Gastroesophageal sphincter (tissue), 3 donors: ENCODE measurements around the gene SLC16A12.

Experiments used
- CTCF ChIP-seq, 4 experiments: fragments of 200-600 bp in 2 of 4; fragments of 450-650 bp in 2 of 4; sonication (generic) in 1 of 4; IDR thresholded peaks; one replicate each; pipeline ENCODE4 v1.5.1; 2017 to 2019; ENCODE audit warnings: antibody characterized with exemption in 4 of 4, mild to moderate bottlenecking in 2 of 4, moderate library complexity in 2 of 4
- EP300 ChIP-seq: sonication (generic); formaldehyde crosslinking; IDR thresholded peaks from one replicate; pipeline ENCODE4 v1.6.1; 2017; ENCODE audit warnings: antibody characterized with exemption, mild to moderate bottlenecking
- POLR2A ChIP-seq, 2 donors: fragments of 450-650 bp; IDR thresholded peaks; one replicate each; pipeline ENCODE4 v1.6.1; 2017; ENCODE audit warnings: antibody characterized with exemption in 2 of 2, mild to moderate bottlenecking in 2 of 2, moderate library complexity in 1 of 2
- POLR2AphosphoS5 ChIP-seq: sonication (generic); formaldehyde crosslinking; IDR thresholded peaks from one replicate; pipeline ENCODE4 v1.6.1; 2017; ENCODE audit warnings: antibody characterized with exemption

- peak; percentile 9 to 44 (median 34) for TF ChIP-seq CTCF (IDR thresholded peaks at IDR 0.05)
- no peak for TF ChIP-seq EP300
- TF ChIP-seq POLR2A (IDR thresholded peaks at IDR 0.05): no peak
- TF ChIP-seq POLR2AphosphoS5: no peak
These were observed 68.8 kb downstream of the SLC16A12 start for GRCh38 chr10:89466599-89467035.
